Psoas muscle (tissue), 8 donors: ENCODE measurements around the gene CCDC92B. TPM values are rescaled to one million over a fixed set of nuclear protein-coding genes. Genes with fewer than 3 reads are reported as not detected.

Experiments
- ATAC-seq, 4 donors: fragments of 200-7000 bp; cut with Tn5 transposase; one replicate each; pipeline ENCODE4 v1.9.1; 2020; ENCODE audit warnings: moderate library complexity in 3 of 4, mild to moderate bottlenecking in 2 of 4
- DNase-seq, 2 donors: peaks; one replicate each; pipeline ENCODE4 v3.0.0-alpha.2; 2020
- H3K27ac ChIP-seq: fragments of 200-600 bp; one replicate; pipeline ENCODE4 v1.8.0; 2022
- H3K27me3 ChIP-seq, 3 donors: fragments of 200-600 bp in 1 of 3; one replicate each; pipeline versions ENCODE4 v1.6.1 to v1.8.0; 2013 to 2022; ENCODE audit warnings: low read length in 2 of 3, mild to moderate bottlenecking in 2 of 3, moderate library complexity in 1 of 3; ENCODE audit not compliant: insufficient read depth in 3 of 3
- H3K36me3 ChIP-seq, 2 donors: fragments of 200-600 bp in 1 of 2; one replicate each; pipeline versions ENCODE4 v1.6.1 to v1.8.0; 2013 to 2022; ENCODE audit warnings: low read depth in 1 of 2, mild to moderate bottlenecking in 1 of 2, moderate library complexity in 1 of 2; ENCODE audit not compliant: insufficient read depth in 1 of 2
- H3K4me1 ChIP-seq: fragments of 200-600 bp; one replicate; pipeline ENCODE4 v1.8.0; 2022
- H3K4me3 ChIP-seq: fragments of 200-600 bp; one replicate; pipeline ENCODE4 v1.8.0; 2022; ENCODE audit warnings: mild to moderate bottlenecking
- H3K9me3 ChIP-seq: fragments of 200-600 bp; one replicate; pipeline ENCODE4 v1.8.0; 2022
- WGBS, 3 donors: extraction: QIAGEN DNeasy Blood & Tissue Kit; methylation state at CpG; one replicate each; pipeline versions ENCODE4 v1.1.6 to v1.1.7; 2013; 5-methylcytosine and 5-hydroxymethylcytosine counted together
- intact Hi-C, 2 donors: fragments of 100-400 bp; cut with DNase I; formaldehyde crosslinking; loops; one replicate each; pipeline versions ENCODE4 v1.11.0 to v1.14.2; 2022
- polyA plus RNA-seq, 3 donors: library from polyadenylated mRNA; stranded (reverse); fragments of 200-250 nt; gene quantifications; one replicate each; pipeline ENCODE4 v1.2.3, GENCODE V29; 2013
- total RNA-seq, 4 donors: library from RNA; stranded (reverse); fragmentation: NEBNext Ultra II Directional in 2 of 4; extraction: Animal tissue kit (Norgen Biotek cat#: 25700) in 2 of 4; gene quantifications; one replicate each; pipeline versions ENCODE4 v1.2.1 to v1.2.4, GENCODE V29; 2021 to 2023
- TF ChIP-seq, protein P1 (sequence below): fragments of 200-600 bp; IDR thresholded peaks from one replicate; pipeline ENCODE4 v1.8.0; 2022; ENCODE audit warnings: antibody characterized with exemption
- donor health status: healthy with polysubstance abuse.
- donor health status: DM: no; HTN: no; CAD: no; lungs with moderate emphysema.
- donor health status: Bipolar disorder and iron deficiency.
- donor health status: healthy.
- donor health status: DM: yes; HTN: yes; CAD: no.
- donor health status: DM: no; HTN: no; CAD: no.
- donor health status: DM: no; HTN: no; CAD: no.
- donor health status: DM: yes; HTN: yes; CAD: no.

The CCDC92B gene
- total and polyA plus RNA-seq, 7 donors, result 0.01 to 0.23 (median 0.07) TPM; not detected in 3

DNA sequence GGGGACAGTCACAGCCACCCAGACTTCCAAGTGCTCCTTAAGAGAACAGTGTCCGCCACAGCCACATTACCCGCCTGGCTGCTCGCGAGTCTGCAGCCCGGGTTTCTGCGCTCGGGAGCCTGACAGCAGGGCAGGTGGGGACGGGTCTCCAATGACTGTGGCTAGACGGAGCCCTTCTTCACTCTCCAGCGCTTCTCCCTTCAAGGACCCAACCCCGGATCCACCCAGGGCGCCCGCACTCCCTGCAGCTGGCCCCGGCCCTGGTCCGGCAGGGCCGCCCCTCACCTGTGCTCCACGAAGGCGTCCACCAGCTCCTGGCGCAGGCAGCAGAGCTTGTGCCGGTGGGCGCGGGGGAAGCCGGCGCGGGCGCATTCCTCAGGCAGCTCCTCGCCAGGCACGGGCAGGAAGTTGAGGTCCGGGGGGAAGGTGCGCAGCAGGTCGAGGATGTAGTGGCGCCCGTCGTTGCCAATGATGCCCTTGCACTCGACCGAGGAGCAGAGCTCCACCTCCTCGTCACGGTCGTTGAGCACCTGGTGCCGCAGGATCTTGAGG is 51.8 kb downstream of the CCDC92B start:
- 94 to 95% (median 95%) methylated on average over 40 of the region's 40 CpGs for WGBS, 3 donors
- H3K4me3 ChIP-seq, result no peak overlapping the region
- no peaks in the 10 kb centered on the region for H3K9me3 ChIP-seq
- peaks cover 4 to 99% of the 10 kb centered on the region in 2 donors for H3K36me3 ChIP-seq
- intact Hi-C loops, result no loop called here
- H3K4me1 ChIP-seq, result no peaks in the 10 kb centered on the region
- TF ChIP-seq, protein P1, sequence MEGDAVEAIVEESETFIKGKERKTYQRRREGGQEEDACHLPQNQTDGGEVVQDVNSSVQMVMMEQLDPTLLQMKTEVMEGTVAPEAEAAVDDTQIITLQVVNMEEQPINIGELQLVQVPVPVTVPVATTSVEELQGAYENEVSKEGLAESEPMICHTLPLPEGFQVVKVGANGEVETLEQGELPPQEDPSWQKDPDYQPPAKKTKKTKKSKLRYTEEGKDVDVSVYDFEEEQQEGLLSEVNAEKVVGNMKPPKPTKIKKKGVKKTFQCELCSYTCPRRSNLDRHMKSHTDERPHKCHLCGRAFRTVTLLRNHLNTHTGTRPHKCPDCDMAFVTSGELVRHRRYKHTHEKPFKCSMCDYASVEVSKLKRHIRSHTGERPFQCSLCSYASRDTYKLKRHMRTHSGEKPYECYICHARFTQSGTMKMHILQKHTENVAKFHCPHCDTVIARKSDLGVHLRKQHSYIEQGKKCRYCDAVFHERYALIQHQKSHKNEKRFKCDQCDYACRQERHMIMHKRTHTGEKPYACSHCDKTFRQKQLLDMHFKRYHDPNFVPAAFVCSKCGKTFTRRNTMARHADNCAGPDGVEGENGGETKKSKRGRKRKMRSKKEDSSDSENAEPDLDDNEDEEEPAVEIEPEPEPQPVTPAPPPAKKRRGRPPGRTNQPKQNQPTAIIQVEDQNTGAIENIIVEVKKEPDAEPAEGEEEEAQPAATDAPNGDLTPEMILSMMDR, result no peak
- ATAC-seq (no peak), DNase-seq (no peak)
- no peak overlapping the region for H3K27ac ChIP-seq
- no peaks in the 10 kb centered on the region for H3K27me3 ChIP-seq

DNA sequence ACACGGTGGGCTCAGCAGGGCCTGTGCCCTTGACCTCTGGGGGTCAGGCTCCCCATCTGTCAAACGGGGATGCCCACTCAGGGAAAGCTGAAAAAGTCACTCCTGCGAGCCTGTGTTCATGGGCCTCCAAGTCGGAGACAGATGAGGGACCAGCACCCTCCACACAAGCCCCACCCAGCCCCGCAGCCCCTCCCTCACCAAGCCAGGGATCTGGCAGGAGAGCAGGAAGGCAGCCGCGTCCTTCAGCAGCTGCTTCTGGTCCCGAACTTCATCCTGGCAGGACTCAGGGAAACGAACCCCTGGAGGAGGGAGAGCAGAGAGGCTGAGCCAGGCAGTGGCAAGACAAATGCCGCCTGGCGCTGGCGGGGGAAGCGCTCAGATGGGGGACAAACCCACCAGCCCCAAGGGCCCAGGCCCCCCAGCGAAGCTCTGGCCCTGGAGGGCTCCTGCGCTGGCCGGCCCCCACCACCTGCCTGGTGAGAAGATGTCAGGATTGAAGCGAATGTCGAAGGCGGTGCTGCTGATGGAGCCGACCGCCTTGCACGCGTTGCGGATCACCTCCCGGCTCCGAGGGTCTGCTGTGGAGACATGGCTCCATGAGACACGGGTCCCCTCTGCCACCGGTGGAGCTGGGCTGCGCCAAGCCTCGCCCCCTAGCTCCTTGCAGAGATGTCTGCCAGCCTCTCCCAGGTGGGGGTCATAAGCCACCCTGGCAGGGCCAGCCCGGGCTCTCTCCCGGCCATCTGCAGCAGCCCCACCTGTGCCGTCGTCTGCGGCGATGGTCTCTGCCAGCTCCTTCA is 53.3 kb downstream of the CCDC92B start:
- ATAC-seq (no peak), DNase-seq (no peak)
- Histone ChIP-seq H3K36me3 (peaks cover 4 to 97% of the 10 kb centered on the region in 2 donors), H3K4me1 (no peaks in the 10 kb centered on the region), H3K27ac (no peak overlapping the region), H3K27me3 (no peaks in the 10 kb centered on the region), H3K4me3 (no peak overlapping the region), H3K9me3 (no peaks in the 10 kb centered on the region)
- TF ChIP-seq, protein P1, result no peak
- WGBS, 3 donors, result 75 to 82% (median 75%) methylated on average over 35 to 36 of the region's 36 CpGs
- intact Hi-C loops, result no loop called here

DNA sequence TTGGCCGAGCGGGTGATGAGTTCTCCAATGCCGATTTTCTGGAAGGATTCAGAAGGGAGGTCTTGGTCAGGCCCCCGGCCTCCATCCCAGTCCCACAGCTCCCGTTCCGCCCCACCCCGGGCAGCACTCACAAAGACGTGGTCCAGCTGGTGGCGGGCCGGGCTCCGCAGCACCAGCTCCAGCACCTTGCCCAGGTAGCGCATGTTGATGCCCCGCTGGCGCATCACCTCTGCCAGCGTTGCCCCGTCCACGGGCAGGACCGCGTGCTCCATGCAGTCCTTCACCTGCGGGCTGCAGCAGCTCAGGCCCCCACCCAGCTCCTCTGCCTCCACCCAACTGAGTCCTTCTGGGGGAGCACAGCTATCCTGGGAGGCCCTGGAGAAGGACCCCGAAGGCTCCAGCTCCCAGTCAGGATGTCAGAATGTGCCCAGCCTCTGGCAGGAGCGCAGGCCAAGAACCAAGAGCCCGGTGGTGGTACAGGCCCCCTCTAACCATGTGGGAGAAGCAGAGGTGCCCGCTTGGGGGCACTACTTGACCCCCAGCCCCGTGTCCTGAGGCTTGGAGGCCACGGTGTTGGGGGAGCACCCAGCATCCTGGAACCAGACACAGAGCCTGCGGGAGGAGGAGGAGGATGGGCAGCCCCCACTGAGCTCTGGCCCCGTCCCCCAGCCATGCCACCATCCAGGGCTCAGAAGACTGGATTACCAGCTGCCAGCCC is 54.0 kb downstream of the CCDC92B start:
- H3K36me3 ChIP-seq, result peaks cover 4 to 97% of the 10 kb centered on the region in 2 donors
- H3K4me3 ChIP-seq, result no peak overlapping the region
- H3K9me3 ChIP-seq, result no peaks in the 10 kb centered on the region
- H3K4me1 ChIP-seq, result no peaks in the 10 kb centered on the region
- no peaks in the 10 kb centered on the region for H3K27me3 ChIP-seq
- TF ChIP-seq, protein P1, result no peak
- DNase-seq, result no peak
- H3K27ac ChIP-seq, result no peak overlapping the region
- intact Hi-C loops, result no loop called here
- WGBS, 3 donors, result 90 to 95% (median 91%) methylated on average over 25 to 28 of the region's 28 CpGs
- ATAC-seq, result no peak

DNA sequence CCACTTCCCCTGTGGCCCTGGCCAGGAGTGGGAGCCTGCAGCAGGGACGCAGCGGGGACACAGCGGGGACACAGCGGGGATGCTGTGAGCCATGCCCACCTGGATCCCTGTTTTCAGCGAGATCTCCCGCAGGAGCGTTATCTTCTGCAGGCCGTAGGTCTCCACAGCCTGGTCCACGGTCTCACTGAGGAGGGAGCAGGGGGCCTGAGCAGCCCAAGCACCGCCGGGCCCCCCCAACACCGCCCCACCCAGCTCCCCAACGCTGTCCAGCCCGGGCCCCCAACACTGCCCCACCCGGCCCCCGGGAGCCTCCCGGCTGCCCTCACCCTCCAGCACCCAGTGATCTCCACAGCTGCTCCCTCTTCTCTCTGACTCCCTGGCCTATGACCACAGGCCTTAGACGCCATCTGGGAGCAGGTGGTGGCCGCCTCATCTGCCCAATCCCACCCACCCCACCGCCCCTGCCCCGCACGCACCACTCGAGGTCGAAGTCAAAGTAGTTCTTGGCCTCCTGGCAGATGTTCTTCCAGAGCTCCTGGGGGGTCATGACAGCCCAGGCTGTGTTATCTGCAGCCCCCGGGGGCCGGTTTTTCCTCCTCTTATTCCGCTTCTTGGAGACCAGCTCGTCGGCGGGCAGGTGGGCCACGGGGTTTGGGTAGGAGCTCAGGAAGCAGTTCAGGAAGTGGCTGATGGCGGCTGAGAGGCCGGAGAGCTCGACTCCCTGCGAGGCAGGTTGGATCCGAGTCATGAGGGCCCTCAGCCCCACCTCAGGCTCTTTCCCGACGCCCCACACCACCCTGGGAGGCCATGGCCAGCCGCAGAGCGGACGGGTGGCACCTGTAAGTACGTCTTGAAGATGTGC is 54.8 kb downstream of the CCDC92B start:
- Histone ChIP-seq H3K4me3 (no peak overlapping the region), H3K4me1 (no peaks in the 10 kb centered on the region), H3K27me3 (no peaks in the 10 kb centered on the region), H3K27ac (no peak overlapping the region), H3K36me3 (peaks cover 4 to 94% of the 10 kb centered on the region in 2 donors), H3K9me3 (no peaks in the 10 kb centered on the region)
- no peak for ATAC-seq
- TF ChIP-seq, protein P1, result no peak
- WGBS, 3 donors, result 88 to 91% (median 89%) methylated on average over 38 to 42 of the region's 42 CpGs
- intact Hi-C loops, result no loop called here
- peak in 1 of 2 donors; percentile 57 for DNase-seq
